NCI-H226 (cell line): ENCODE data around the gene HSD17B14.
"Not testable (repeated sequence)": the region's sequence is repeated elsewhere in the genome, so short reads cannot be mapped to it uniquely, and the experiment has no call there.

Source experiments
- DNase-seq: peaks from one replicate; pipeline ENCODE4 v3.0.0-alpha.2; 2015

HSD17B14 gene

GRCh38 chr19:48795685-48796070, 40.6 kb downstream of the HSD17B14 start:
- no peak for DNase-seq

- peak; percentile 85 for DNase-seq
Observed at GRCh38 chr19:48795055-48795684, 41.1 kb downstream of the HSD17B14 start.

GRCh38 chr19:48794291-48794690, 42.0 kb downstream of the HSD17B14 start:
- no peak for DNase-seq

- no peak for DNase-seq
Observed at GRCh38 chr19:48793271-48793670, 43.0 kb downstream of the HSD17B14 start.

- not testable (repeated sequence) for DNase-seq
Observed at GRCh38 chr19:48787331-48787730, 49.0 kb downstream of the HSD17B14 start.

- DNase-seq, result not testable (repeated sequence)
Observed at GRCh38 chr19:48786422-48786821, 49.9 kb downstream of the HSD17B14 start.

GRCh38 chr19:48784527-48784926, 51.8 kb downstream of the HSD17B14 start:
- DNase-seq, result no peak

- peak; percentile 26 for DNase-seq
Observed at GRCh38 chr19:48780631-48781391, 55.5 kb downstream of the HSD17B14 start.

GRCh38 chr19:48779636-48780035, 56.7 kb downstream of the HSD17B14 start:
- no peak for DNase-seq

GRCh38 chr19:48777720-48778119, 58.6 kb downstream of the HSD17B14 start:
- DNase-seq, result no peak

- no peak for DNase-seq
Observed at GRCh38 chr19:48777139-48777538, 59.2 kb downstream of the HSD17B14 start.

GRCh38 chr19:48772503-48772953, 63.8 kb downstream of the HSD17B14 start:
- DNase-seq, result no peak

GRCh38 chr19:48770734-48771472, 65.4 kb downstream of the HSD17B14 start:
- DNase-seq, result no peak

GRCh38 chr19:48770266-48770665, 66.0 kb downstream of the HSD17B14 start:
- peak; percentile 52 for DNase-seq

GRCh38 chr19:48768994-48769713, 67.1 kb downstream of the HSD17B14 start:
- DNase-seq, result no peak

- not testable (repeated sequence) for DNase-seq
Observed at GRCh38 chr19:48768171-48768753, 68.0 kb downstream of the HSD17B14 start.

- not testable (repeated sequence) for DNase-seq
Observed at GRCh38 chr19:48765816-48766215, 70.5 kb downstream of the HSD17B14 start.
